NCI-H2196 treated with DMSO at 0.1 percent for 48 hours (cell line): Measurements from ENCODE around the gene CTIF.
A peak's percentile ranks its signal among the peaks of the same experiment; 100 is the strongest.

Experiments used
- DNase-seq: peaks from one replicate; lab custom pipeline; 2025; ENCODE audit not compliant: unreplicated experiment; lab: John Stamatoyannopoulos, UW

CTIF gene

DNA sequence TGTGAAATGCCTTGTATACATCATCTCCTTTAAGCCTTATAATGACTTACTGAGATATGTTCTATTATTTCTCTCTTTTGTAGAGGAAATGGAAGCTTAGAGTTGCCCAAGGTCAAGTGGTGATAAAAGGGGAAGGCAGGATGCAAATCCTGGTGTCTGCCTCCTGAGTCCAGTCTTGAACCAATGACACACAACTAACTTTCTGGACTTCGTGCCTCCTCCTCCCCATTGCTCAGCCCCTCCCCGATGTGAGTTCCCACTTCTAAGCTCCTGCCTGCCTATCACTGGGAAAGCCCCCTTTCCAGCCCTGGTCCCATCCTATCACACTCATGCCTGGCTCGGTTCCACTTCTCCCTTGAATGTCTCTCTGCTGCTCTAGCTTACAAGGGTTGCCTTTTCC lies 6.9 kb upstream of the CTIF start:
- no peak for DNase-seq

DNA sequence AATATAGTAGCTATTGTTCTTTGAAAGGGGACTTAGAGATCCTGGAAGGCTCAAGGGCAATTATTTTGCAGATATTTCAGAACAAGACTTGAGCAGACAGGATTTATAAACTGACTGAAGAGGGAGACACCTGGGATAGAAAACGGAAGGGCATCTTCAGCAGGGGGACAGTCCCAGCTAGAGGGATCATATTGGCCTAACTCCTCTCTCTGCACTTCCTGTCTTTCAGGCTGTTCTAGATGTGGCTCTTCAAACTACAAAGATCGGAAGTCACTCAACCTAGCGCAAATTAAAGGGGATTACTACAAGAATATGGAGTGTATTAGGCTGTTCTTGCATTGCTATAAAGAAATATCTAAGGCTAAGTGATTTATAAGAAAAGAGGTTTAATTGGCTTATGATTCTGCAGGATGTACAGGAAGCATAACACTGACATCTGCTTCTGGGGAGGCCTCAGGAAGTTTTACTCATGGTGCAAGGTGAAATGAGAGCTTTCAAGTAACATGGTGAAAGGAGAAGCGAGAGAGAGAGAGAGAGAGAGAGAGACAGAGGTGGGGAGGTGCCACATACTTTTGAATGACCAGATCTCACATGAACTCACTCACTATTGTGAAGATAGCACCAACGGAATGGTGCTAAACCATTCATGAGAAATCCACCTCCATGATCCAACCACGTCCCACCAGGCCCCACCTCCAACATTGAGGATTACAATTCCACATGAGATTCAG lies 5.3 kb upstream of the CTIF start:
- no peak for DNase-seq

DNA sequence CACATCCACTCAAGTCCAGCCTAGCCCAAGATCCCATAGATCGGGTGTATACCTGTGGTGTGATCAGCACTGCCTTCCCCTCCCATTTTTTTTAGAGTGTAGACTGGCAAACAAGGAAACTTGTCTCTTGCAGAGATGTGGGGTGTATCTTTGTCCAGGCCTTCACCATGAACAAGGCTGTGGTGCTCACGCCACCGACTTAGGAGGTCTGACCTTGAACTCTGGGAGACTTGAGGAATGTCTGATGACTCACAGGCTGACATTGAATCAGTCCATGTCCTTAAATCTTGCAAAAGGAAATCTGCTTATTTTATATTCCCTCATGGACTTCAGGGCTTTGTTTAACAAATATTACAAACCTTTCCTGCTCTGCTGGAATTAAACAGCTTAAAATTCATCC lies 4.5 kb upstream of the CTIF start:
- DNase-seq: no peak

DNA sequence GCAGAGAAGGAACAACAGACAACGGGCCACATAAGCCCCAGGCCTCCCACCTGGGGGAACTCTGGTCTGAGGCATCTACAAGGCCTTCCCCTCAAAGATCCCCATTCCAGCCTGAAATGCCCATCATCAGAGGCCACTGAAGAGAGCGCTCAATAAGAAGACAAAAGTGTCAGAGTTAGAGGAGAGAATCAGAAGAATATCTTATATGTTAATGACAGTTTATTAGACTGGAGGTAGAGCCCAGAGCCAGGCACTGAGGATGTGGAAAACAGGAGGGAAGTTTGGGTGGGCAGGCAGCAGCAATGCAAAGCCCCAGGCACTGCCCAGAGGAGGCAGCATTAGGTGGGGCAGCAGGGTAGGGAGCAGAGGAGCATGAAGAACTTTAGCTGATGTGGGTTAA lies 2.9 kb upstream of the CTIF start:
- no peak for DNase-seq

DNA sequence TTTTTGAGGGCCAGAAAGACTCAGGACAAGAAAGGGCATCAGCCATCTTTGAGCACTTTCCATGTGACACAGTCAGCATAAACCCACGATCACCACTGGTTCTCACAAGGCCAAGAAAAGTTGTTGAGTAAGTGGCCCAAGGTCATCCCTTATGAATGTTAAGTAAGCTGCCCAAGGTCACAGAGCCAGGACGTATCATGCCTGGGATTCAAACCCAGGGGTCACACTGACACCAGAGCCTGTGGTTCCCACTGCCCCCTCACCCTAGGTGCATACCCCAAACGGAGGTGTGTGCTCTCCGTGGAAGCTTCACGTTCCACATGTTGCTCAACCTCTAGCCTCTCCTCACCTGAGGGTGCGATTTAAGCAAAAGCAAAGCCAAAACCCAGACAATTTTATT lies 2.3 kb upstream of the CTIF start:
- no peak for DNase-seq

DNA sequence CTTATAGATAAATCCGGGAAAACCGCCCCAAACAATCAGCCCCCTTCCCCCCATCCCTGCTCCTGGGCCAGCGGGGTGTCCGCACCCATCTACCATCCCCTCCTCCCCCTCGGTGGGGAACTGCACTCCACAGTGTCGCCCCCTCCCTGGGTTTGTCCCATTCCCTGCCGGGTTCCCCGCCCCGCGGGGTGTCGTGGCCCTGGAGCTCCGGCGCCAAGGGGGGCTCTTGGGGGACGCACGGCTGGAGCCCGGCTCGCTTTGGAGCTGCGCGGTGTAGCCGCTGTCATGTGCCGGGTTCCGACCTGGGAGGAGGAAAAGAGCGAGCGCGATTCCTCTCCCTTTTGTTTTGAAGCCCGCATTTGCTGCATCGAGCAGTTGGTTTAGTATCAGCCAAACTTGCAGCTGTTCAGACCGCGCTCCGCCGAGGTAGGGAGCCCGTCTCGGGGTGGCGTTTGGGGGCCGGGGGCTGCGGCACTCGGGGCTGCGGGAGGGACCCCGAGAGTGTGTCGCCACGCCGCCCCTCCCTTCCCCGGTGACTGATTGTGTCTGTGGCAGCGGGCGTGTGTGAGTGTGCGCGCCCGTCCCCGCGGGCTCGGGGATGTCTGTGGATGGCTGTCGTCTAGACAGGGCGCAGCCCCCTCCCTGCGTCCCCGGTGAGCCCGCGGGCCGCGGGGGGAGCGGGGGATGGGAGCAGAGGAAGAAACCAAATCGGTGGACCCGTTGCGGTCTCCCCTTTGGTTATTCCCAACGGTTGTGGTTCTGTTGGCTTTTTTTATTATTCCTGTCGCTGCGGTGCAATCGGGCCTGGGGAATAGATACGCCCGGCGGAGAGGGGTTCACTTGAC lies 797 bp downstream of the CTIF start:
- DNase-seq: peak; percentile 21

DNA sequence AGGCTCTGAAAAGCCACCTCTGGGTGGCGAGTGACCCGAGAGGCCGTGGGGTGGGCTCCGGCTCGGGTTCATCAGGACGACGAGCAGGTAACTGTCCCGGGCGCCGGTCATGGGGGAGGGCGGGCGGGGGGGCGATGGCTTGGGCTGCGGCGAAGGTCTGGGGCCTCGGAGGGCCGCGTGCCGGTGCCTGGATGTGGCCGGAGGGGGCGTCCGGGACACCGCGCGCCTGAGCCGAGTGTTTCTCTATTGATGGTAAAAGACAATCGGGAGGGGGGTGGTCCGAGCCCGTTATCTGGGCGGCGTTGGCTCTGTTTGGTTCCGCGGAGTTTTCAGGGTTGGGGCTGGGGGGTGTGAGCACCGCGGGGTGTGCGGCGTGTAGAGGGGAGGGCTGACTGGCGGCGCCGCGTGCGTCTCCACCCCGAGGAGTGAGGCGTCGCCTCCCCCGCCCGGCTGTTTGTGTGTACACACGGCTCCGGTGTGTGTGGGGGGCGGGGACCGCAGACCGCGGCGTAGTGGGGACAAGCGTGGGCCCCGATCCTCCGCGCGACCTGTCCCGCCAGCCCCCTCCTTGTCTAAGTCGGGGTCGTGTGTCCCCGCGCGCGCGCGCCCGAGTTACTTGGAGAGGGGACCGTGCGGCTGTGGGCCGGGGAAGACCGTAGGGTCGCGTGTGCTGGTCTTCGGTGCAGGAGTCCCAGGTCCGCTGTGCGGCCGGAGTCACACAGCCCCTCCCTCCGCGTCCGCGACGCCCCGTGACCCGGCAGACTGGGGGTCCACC lies 1.6 kb downstream of the CTIF start:
- no peak for DNase-seq

DNA sequence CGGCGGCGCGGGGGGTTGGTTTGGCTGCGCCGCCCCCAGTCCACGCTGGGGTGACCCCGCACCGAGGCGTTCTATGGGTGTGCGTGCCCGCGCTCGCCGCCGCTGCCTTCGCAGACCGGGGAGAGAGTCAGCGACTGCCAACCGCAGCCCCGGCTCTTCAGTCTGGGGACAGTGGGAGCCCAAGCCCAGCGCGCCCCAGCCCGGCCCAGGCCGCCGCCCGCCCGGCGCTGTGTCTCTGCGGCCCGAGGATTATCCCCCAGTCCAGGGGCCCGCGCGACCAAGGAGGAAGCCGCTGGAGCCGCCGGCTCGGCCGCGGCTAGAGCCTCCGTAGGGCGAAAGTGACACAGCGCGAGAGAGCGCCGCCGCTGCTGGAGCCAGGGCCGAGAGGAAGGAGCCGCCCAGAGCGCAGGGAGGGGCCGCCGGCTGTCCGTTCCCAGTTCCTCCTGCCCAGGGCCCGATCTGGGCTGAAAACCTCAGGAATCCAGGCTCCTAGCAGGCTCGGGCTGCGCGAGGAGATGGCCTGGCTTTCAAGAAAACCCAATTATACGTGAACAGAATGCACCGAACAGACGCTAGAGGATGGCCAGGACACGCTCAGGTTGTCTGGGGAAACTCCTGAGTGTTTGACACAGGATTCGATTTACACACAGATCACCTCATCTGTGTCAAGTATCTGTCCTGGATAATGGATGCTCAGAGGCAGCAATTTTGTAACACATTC lies 2.4 kb downstream of the CTIF start:
- DNase-seq: peak; percentile 11

DNA sequence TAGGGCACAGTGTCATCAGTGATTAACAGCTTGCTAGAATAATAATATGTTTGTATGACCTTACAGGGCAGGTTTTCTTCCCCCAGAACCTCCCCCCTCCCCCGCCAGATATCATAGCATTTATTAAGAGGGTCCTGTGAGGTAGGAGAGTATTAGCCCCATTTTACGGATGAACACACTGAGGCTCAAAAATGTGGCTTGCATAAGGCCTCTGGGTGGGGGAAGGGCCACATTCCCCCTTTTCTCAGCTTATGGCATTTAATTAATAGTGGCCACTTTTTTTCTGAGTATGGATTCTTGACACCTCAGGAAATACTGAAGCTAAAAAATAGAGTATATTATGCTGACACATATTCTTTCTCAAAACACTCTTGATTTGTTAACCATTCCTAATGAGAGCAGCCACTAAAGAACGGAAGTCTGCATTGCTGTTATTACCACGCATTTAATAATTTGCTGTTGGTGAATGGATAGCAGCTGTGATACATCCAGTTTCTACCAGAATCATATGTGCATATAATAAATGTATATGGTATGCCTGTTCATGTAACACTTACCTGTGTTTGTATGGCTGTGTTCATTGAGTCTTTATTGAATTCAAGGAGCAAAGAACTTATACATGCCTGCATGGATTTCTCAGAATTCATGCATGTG lies 3.0 kb downstream of the CTIF start:
- DNase-seq: no peak

DNA sequence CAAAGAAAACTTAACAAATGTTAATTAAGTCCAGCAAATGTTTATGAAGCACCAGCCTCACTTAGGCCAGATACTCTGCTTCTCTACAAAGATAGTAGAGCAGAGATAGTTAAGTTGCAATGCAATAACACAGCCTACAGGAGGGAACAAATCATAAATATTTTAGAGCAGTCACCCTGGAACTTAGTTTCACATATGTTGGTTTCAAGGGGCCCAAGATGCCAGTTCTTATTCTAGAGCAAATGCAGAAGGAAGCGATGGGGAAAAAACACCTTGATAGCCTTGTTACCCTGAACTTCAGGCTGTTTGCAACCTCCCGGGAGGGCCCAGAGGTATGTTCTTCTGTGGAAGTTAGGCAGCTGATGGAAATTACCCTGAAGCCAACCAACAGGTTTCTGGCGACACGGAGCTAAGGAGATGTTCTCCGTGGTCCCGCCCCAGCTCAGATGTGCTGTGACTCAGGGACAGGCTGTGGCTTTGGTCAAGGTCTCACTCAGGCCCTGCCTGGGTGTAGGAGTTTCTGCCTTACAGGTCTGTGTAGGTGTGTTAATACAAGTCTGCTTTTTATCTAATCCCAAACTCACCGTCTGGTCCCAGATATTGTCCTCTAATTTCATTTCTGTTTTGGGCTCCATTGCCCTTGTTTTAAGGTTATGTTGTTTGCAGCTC lies 3.8 kb downstream of the CTIF start:
- no peak for DNase-seq

DNA sequence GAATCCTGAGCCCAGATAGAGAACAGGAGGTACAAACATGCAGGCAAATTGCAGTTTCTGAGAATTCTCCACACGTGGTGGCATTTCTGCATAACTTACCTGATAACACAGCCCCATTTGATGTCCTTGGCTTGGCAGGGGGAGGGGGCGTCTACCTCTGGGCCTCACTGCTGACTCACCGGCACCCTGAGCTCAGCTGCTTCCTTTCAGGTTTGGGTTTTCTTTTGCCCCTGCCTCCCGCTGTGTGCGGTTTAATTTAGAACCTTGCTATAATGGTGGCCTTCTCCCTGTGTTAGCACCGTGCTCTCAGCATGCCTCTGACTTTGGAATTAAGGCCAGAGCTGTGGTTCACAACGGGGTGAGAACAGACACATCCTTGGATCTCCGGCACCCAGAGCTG lies 4.4 kb downstream of the CTIF start:
- DNase-seq: no peak

DNA sequence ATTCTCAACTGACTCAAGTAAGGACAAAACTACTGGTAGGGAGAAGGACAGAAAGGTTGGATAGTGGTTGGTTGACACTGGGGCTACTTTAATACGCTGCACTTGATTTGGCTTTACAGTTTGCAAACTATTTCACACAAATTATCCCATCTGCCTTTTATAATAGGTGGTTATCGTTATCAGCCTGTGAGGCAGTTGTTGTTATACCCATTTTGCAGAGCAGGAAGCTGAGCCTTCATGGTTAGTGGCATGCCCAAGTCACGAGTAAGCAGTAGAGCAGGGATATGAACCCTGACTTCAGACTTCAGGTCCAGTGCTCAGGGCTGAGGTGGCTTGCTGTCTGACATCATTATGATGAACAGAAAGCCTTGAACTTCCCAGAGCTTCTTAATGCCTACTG lies 5.3 kb downstream of the CTIF start:
- no peak for DNase-seq

DNA sequence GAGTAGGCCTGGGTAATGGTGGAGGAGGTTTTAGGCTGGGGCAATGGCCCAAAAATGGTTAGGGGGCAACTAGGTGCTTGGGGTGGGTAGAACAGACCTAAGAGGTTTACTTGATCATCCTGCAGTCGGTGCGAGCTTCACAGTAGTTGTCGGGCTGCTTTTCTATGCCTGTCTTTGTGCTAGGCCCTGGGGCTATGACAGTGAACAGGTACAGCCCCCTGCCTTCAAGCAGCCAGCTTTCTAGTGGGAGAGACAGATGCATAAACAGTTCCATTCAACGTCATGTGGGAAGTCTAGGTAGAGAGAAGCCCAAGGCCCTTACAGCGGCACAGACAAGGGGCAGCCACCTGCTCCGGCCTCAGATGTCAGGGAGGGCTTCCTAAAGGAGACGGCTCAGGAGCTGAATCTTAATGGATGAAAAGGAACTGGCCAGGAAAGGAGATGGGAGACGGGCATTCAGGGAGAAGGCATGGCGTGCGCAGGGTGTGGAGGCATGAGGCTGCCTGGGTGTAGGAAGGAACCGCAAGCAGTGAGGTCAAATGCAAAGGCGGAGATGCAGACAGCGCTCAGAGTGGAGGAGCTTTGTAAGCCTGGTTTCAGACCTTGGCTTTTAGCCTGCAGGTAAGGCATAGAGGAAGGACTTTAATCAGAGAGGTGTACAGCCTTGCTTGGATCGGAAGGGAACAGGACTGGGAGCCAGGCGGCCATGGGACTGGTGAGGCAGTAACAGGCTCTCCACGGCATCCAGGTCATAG lies 6.0 kb downstream of the CTIF start:
- no peak for DNase-seq

DNA sequence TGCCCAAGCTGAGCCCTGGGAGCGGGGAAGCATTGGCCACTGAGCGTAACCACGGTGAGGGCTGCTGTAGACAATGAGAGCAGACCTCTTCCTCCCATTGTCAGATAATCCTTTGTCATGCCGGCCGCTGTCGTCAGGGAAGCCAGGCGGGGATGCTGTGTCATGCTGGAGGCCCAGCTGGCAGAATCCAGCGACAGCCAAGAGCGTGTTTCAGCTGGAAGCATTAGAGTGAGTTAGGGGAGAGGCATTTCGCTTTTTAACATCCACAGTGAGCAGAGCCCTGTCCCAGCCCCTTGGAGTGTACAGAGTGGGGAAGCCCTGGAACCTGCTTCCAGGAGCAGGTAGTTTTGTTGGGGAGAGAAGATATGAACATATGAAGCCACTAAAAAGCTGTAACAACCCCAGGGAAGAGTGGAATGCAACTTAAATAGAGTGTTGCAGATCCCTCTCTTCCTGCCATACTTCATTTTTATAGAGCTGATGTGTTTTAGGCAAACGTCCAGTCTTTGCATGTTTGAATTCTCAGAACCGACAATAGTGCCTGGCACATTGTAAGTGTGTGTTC lies 7.0 kb downstream of the CTIF start:
- DNase-seq: no peak

DNA sequence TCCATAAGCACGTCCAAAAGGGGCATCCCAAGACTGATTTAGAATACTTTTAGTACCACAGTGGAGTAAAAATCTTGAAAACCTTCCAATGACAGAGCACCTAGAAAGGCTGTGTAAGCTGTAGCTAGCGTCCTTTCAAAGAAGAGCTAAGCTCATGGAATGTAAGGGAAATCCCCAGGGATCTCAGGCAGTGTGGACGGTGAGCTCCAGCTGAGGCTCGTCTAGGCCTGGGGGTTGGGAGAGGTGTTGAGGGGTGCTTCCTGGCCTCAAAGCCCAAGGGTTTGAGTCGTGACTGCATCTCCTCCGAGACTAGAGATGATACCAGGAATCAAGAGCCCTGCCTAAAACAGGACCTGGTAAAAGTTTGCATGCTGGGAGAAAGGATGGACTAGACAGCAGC lies 7.6 kb downstream of the CTIF start:
- DNase-seq: no peak

DNA sequence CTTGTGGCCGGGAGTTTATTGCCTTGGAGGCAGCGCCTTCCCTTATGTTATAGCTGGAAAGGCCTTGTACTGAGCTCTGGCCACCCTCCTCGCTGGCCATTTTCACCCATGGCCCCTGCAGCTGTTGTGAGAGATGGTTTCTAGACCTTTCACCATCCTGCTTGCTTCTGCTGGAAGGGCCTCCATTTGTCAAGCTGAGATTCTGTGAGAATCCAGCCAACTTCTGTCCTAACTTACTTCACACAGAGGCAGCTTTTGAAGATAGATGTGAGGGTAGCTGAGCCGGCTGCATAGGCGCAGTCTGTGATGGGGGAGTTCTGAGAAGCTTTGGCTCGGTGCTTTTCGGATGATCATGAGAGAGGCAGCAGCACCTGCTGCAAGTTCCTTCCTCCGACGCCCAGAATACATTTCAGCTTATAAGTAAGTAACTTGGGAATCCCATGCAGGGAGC lies 8.7 kb downstream of the CTIF start:
- no peak for DNase-seq

DNA sequence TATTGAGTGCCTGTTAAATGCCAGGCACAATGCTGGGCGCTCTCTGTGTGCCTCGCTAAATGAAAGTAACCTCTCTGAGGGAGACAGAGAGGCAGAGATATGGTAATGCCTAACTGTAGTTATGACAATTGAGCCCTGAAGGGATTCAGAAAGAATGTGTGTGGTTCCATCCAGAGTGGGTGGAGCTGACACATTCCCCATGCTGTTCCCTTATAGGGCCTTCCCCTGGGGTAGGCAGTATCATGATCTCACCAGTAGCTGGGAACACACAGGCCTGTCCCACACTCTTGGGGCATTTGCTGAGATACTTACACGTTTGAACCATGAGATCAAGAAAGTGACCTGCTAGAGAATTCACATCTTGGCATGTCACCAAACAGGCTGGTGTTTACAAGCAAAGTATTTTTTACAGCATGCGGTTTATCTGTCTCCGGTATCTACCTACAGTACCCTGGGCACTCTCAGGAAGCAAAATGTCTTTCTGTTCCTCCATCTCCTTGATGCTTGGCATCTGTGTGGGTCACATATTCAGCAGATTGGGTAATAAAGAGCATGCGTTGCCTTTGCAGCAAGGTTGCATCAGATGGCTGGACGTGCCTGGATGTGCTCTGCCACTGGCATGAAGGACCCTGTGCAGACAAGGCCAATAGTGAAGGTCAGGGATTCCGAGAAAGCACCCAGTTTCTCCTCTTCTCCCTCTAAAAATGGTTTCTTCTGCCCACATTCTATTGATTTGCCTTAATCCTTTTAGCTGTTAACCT lies 9.4 kb downstream of the CTIF start:
- no peak for DNase-seq

DNA sequence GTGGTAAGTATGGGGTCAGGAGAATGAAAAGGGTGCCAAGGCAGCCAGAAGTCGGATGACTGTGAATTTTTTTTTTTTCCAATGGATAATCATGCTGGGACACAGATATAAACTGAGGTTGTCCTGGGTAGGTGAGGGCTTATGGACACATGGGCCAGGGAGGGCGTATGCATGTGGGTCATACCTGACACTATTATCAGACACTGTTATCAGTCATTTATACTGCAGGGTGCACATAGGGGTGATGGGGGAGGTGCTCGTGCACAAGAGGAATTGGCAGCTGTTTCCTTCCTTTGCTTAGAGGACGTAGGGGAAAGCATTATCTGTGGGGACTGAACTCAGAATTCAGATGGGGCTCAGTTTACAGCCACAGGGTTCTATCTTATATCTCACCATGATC lies 10.1 kb downstream of the CTIF start:
- DNase-seq: no peak
